BLaER1 treated with 17β-estradiol and CSF1 and Interleukin-3, amounts not matched to agents 10 nM and 100 nM (cell line): ENCODE results near the gene WDR37.

Experiments used
- H3K27ac ChIP-seq, 11 experiments: shearing (Covaris generic); formaldehyde crosslinking; 2 replicates each; pipeline ENCODE4 v1.8.1; 2022
- H3K27me3 ChIP-seq, 11 experiments: shearing (Covaris generic); formaldehyde crosslinking; 2 replicates each; pipeline ENCODE4 v1.8.1; 2022
- H3K36me3 ChIP-seq, 11 experiments: shearing (Covaris generic); formaldehyde crosslinking; 2 replicates each; pipeline ENCODE4 v1.8.1; 2022
- H3K4me1 ChIP-seq, 10 experiments: shearing (Covaris generic); formaldehyde crosslinking; 2 replicates each; pipeline ENCODE4 v1.8.1; 2022
- H3K4me2 ChIP-seq, 11 experiments: shearing (Covaris generic); formaldehyde crosslinking; 2 replicates each; pipeline ENCODE4 v1.8.1; 2022
- H3K4me3 ChIP-seq, 10 experiments: shearing (Covaris generic); formaldehyde crosslinking; 2 replicates each; pipeline ENCODE4 v1.8.1; 2022
- H3K9ac ChIP-seq, 11 experiments: shearing (Covaris generic); formaldehyde crosslinking; 2 replicates each; pipeline ENCODE4 v1.8.1; 2022
- H3K9me3 ChIP-seq, 11 experiments: shearing (Covaris generic); formaldehyde crosslinking; replicated peaks in 1 of 11; 2 replicates each; pipeline ENCODE4 v1.8.1; 2022
- H4K20me1 ChIP-seq, 11 experiments: shearing (Covaris generic); formaldehyde crosslinking; 2 replicates each; pipeline ENCODE4 v1.8.1; 2022
- Cebpa-rat ChIP-seq, 11 experiments: shearing (Covaris generic); IDR thresholded peaks; 2 replicates each; pipeline ENCODE4 v1.8.1; 2022

WDR37 gene

DNA sequence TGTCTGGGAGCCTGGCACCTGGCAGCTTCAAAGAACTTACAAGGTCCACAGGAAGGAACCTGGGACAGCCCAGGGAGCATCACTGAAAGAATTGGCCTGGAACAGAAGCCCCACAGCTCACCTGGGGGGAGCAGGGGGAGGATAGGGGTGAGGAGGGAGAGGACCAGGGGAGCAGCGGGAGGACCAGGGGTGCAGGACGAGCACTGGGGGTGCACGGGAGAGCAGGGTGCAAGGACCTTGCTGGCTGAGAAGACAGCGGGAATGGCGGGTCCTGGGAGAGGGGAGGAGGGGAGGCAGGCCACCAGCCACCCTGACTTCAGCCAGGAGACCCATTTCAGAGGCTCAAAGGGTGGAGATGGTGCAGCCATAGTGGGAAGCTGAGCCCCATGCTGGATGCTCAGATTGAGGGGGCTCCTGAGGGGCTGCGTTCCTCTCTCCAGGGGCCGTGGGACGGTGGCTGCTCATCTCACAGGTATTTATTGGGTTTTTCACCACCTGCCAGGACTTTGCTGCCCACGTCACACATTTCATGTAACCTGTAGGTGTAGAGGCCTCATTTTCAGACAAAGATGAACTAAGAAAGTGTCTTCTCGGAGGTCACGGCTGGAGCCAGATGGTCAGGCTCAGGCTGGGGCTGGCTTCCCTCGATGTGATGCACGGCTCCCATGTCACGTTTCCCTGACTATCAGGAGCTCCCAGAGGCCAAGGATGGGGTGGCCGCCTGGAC lies 110.1 kb downstream of the WDR37 start:
- Histone ChIP-seq H4K20me1 (no peaks in the 10 kb centered on the region), H3K27me3 (no peaks in the 10 kb centered on the region), H3K36me3 (no peaks in the 10 kb centered on the region), H3K9ac (no peak overlapping the region), H3K4me1 (peaks cover 0 to 9% (median 0%) of the 10 kb centered on the region in 10 experiments; a peak in 3 of 20 replicates), H3K27ac (no peak overlapping the region), H3K4me2 (no peak overlapping the region), H3K9me3 (no peaks in the 10 kb centered on the region; a peak in 1 of 22 replicates), H3K4me3 (no peak overlapping the region)
- no peak for TF ChIP-seq Cebpa-rat (IDR thresholded peaks at IDR 0.05)

DNA sequence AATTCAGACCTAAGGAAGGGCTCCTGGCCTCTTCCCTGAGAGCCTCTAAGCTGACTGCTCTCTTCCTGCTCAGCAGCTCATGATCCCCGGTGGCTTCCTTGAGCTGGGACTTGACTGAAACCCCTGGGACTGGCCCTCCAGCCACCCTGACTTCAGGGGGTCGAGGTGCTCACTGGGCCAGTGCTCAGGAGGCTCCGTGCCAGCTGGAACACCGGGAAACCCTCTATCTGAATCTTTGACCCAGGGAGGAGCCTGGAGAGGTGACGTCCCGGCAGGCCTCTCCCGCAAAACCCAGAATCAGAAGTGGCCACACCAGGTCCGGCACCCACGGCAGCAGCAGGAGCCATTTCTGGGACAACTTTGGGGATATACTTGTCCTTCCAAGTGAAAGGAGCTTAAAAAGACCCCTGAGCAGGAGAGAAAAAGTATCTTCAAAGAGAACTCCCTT lies 110.7 kb downstream of the WDR37 start:
- H3K27me3 ChIP-seq = no peaks in the 10 kb centered on the region
- TF ChIP-seq Cebpa-rat (IDR thresholded peaks at IDR 0.05) = no peak
- no peaks in the 10 kb centered on the region; a peak in 1 of 22 replicates for H3K9me3 ChIP-seq
- no peak overlapping the region for H3K4me3 ChIP-seq
- no peak overlapping the region for H3K9ac ChIP-seq
- H4K20me1 ChIP-seq = no peaks in the 10 kb centered on the region
- no peak overlapping the region for H3K27ac ChIP-seq
- peaks cover 0 to 15% (median 3%) of the 10 kb centered on the region in 10 experiments; a peak in 11 of 20 replicates for H3K4me1 ChIP-seq
- no peaks in the 10 kb centered on the region for H3K36me3 ChIP-seq
- no peak overlapping the region for H3K4me2 ChIP-seq

DNA sequence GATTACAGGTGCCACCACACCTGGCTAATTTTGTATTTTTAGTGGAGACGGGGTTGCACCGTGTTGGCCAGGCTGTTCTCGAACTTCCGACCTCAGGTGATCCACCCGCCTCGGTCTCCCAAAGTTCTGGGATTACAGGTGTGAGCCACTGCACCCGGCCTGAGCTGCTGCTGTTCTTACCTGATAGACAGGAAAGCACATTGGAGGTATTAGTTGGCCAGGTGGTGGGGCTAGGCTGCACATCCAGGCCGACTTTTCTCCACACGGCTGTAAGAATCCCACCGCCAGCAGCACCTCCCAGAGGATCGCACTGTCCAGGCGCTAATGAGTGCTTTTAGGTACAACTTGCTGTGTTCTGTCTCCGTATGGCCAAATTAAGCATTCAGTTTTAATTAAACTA lies 112.6 kb downstream of the WDR37 start:
- Histone ChIP-seq H4K20me1 (no peaks in the 10 kb centered on the region), H3K9ac (no peak overlapping the region), H3K4me3 (no peak overlapping the region), H3K9me3 (no peaks in the 10 kb centered on the region), H3K4me1 (peaks cover 0 to 34% (median 22%) of the 10 kb centered on the region in 10 experiments; a peak in 16 of 20 replicates), H3K36me3 (no peaks in the 10 kb centered on the region), H3K27ac (no peak overlapping the region), H3K4me2 (no peak overlapping the region), H3K27me3 (no peaks in the 10 kb centered on the region)
- no peak for TF ChIP-seq Cebpa-rat (IDR thresholded peaks at IDR 0.05)

DNA sequence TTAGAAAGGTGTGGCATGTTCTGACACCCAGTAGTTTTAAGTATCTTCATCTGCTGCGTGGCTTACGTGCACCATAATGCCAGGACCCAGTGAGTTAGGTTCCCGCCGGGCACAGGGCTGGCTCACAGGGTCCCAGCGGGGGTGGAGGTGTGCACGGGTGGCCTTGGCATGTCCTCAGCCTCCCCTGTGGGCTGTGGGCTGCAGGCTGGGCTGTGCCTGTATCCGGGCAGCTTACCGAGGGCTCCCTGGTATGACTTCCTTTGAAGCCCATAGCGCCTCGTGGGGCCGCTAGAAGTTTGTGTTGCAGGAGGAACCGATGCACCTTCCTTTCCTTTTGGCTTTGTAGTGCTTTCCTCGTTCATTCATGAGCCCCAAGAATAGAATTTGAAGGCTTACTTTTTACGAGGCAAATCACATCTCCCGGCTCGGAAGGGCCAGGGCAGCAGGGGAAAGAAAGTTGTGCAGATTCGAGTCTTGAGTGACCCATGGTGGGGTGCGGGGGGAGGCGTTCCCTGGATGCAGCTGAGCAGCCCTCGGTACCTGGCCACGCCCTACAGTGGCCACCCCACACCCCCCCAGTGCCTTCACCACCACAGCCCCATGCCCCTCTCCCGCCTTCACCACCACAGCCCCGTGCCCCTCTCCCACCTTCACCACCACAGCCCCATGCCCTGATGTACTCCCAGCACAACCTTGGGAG lies 113.2 kb downstream of the WDR37 start:
- no peak overlapping the region for H3K9ac ChIP-seq
- no peak overlapping the region for H3K4me3 ChIP-seq
- peaks cover 2 to 40% (median 28%) of the 10 kb centered on the region in 10 experiments; a peak in 19 of 20 replicates for H3K4me1 ChIP-seq
- no peaks in the 10 kb centered on the region for H3K27me3 ChIP-seq
- no peaks in the 10 kb centered on the region for H4K20me1 ChIP-seq
- no peak overlapping the region for H3K27ac ChIP-seq
- H3K4me2 ChIP-seq = peak overlapping the region in 1 of 11 experiments; percentile 10; a peak in 2 of 22 replicates
- no peaks in the 10 kb centered on the region for H3K36me3 ChIP-seq
- no peak for TF ChIP-seq Cebpa-rat (IDR thresholded peaks at IDR 0.05)
- no peaks in the 10 kb centered on the region for H3K9me3 ChIP-seq

DNA sequence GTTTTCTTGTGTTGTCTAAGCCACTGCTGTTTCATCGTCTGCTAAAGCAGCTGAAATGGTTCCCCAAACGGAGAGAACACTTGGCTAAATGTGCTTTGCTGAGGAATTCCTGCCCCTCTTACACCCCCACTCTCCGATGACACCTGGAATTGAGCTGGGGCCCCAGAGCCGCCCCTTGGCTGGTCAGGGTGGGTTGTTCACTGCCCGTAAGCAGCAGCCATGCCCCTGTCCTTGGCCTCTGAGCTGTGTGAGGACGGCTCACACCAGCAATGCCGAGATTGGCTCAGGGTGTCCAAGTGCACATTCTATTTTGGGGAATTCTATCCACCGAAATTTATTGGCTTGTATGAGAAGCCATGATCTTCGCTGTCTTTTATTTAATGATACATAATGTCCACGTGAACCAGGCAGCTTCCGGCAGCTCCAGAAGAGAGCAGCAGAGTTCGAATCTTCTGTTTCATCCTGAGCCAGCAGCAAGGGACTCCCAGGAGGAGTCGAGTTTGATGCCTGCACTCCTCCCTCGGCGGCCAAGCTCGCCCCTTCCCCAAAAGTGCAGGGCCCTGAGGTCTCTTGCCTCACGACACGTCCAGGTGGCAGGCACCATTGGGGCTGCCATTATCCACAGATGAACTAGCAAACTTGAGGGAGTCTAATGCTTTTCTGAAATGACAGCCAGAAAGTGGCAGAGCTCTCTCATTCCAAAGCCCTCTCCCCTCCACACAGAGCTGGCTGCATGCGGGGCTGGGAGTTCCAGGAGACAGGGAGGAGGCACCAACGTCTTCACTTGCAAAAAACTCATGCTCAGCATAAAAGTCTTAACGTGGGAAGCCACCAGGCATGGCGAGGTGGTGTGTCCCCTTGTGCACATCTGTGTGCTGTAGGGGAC lies 114.0 kb downstream of the WDR37 start:
- Histone ChIP-seq H3K36me3 (no peaks in the 10 kb centered on the region), H3K9me3 (no peaks in the 10 kb centered on the region), H3K4me1 (peaks cover 9 to 49% (median 36%) of the 10 kb centered on the region in 10 experiments; a peak in 19 of 20 replicates), H3K27ac (no peak overlapping the region), H3K9ac (no peak overlapping the region), H3K4me2 (peak overlapping the region in 3 of 11 experiments; percentile 6 to 82 (median 18); a peak in 1 of 22 replicates), H3K27me3 (no peaks in the 10 kb centered on the region), H3K4me3 (no peak overlapping the region), H4K20me1 (no peaks in the 10 kb centered on the region)
- TF ChIP-seq Cebpa-rat (IDR thresholded peaks at IDR 0.05) = no peak

DNA sequence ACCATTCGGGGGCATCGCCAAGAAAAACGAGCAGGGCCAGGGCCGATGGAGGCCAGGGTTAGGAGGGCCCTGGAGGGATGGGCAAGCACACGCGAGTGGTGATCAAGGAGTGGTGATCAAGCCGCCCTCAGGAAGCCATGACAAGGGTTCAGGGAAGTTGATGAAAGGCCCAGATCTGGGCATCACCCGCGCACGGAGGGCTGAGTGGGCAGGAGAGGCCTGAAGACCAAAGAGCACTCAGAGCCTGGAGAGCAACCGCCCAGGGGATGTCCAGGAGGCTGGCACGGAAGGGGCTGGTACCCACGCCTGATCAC lies 114.6 kb downstream of the WDR37 start:
- no peaks in the 10 kb centered on the region for H4K20me1 ChIP-seq
- TF ChIP-seq Cebpa-rat (IDR thresholded peaks at IDR 0.05) = no peak
- H3K36me3 ChIP-seq = no peaks in the 10 kb centered on the region
- no peak overlapping the region for H3K27ac ChIP-seq
- H3K9me3 ChIP-seq = no peaks in the 10 kb centered on the region
- H3K27me3 ChIP-seq = no peaks in the 10 kb centered on the region
- H3K4me1 ChIP-seq = peaks cover 9 to 53% (median 40%) of the 10 kb centered on the region in 10 experiments; a peak in 19 of 20 replicates
- no peak overlapping the region for H3K9ac ChIP-seq
- H3K4me2 ChIP-seq = peak overlapping the region in 3 of 11 experiments; percentile 6 to 82 (median 18); a peak in 1 of 22 replicates
- no peak overlapping the region for H3K4me3 ChIP-seq

DNA sequence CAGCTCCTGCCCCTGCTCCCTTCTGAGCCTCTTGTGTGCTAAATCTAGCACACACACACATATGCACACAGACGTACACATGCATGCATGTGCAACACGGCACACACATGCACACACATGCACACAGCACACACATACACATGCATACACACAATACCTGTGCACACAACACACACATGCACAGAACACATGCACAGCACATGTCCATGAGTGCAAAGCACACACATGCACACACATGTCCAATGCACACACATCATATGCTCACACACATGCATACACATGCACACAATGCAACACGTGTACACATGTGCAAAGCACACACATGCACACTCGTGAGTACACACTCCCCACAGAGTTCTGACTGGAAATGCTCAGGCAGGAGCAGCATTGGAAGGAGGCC lies 115.0 kb downstream of the WDR37 start:
- TF ChIP-seq Cebpa-rat (IDR thresholded peaks at IDR 0.05) = no peak

DNA sequence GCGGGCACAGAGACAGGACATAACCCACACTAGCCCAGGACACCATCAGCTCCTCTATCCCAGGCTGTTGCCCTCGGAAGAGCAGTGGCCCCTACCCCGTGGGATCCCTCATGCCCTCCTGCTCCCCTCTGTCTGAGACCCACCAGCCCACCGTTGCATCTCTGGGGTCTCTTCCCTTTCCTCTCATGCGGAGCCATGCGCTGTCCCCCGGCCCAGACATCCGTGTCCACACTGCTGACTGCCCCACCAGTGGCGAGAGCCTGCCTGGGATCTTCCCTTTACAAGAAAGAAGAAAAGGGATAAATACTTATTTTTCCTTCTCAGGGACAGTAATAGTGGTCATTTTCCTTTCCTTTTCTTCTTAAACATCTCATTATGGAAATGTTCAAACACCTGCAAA lies 115.4 kb downstream of the WDR37 start:
- no peak overlapping the region for H3K4me3 ChIP-seq
- H3K9ac ChIP-seq = no peak overlapping the region
- H3K9me3 ChIP-seq = no peaks in the 10 kb centered on the region
- no peak overlapping the region for H3K27ac ChIP-seq
- H3K4me1 ChIP-seq = peaks cover 9 to 53% (median 40%) of the 10 kb centered on the region in 10 experiments; a peak in 19 of 20 replicates
- no peak for TF ChIP-seq Cebpa-rat (IDR thresholded peaks at IDR 0.05)
- H3K36me3 ChIP-seq = no peaks in the 10 kb centered on the region
- H3K4me2 ChIP-seq = peak overlapping the region in 7 of 11 experiments; percentile 12 to 82 (median 66); a peak in 9 of 22 replicates
- no peaks in the 10 kb centered on the region for H4K20me1 ChIP-seq
- H3K27me3 ChIP-seq = no peaks in the 10 kb centered on the region

More for the DNA sequence above, 115.0 kb downstream of the WDR37 start:
- Histone ChIP-seq H3K4me2 (peak overlapping the region in 3 of 11 experiments; percentile 6 to 82 (median 70); a peak in 3 of 22 replicates), H3K4me1 (peaks cover 9 to 53% (median 40%) of the 10 kb centered on the region in 10 experiments; a peak in 19 of 20 replicates), H3K27me3 (no peaks in the 10 kb centered on the region), H3K9ac (no peak overlapping the region), H3K4me3 (no peak overlapping the region), H3K36me3 (no peaks in the 10 kb centered on the region), H3K27ac (no peak overlapping the region), H4K20me1 (no peaks in the 10 kb centered on the region), H3K9me3 (no peaks in the 10 kb centered on the region)
